Osteocyte (in vitro differentiated cells): ENCODE measurements around the gene CDK5. TPM values are rescaled to one million over a fixed set of nuclear protein-coding genes. Genes with fewer than 3 reads are reported as not detected.

Experiments
- DNase-seq: peaks from one replicate; pipeline ENCODE4 v3.0.0; 2021; ENCODE audit warnings: mixed read lengths; ENCODE audit not compliant: unreplicated experiment; ENCODE audit errors: extremely low spot score
- H3K27ac Mint-ChIP-seq: one replicate; pipeline ENCODE4 v1.8.0; 2021; ENCODE audit warnings: mild to moderate bottlenecking, mixed read lengths; ENCODE audit not compliant: unreplicated experiment
- H3K27me3 Mint-ChIP-seq: one replicate; pipeline ENCODE4 v1.8.0; 2021; ENCODE audit warnings: mixed read lengths; ENCODE audit not compliant: unreplicated experiment
- H3K36me3 Mint-ChIP-seq: one replicate; pipeline ENCODE4 v1.8.0; 2021; ENCODE audit warnings: mixed read lengths; ENCODE audit not compliant: unreplicated experiment
- H3K4me1 Mint-ChIP-seq: one replicate; pipeline ENCODE4 v1.8.0; 2021; ENCODE audit warnings: mixed read lengths; ENCODE audit not compliant: unreplicated experiment
- H3K4me3 Mint-ChIP-seq: one replicate; pipeline ENCODE4 v1.8.0; 2021; ENCODE audit warnings: mild to moderate bottlenecking, moderate library complexity, mixed read lengths; ENCODE audit not compliant: unreplicated experiment
- H3K9me3 Mint-ChIP-seq: one replicate; pipeline ENCODE4 v1.8.0; 2021; ENCODE audit warnings: mixed read lengths; ENCODE audit not compliant: unreplicated experiment
- CTCF ChIP-seq: fragments of 200-600 bp; sonication (generic); IDR thresholded peaks from 2 replicates; pipeline ENCODE4 v1.5.0; 2021; ENCODE audit warnings: antibody characterized with exemption, mild to moderate bottlenecking, moderate library complexity
- total RNA-seq: library from RNA; stranded (reverse); gene quantifications from 2 replicates; pipeline ENCODE4 v1.2.1, GENCODE V29; 2021

The CDK5 gene
- total RNA-seq, 1 donor from 2014 or later, result 18.8 TPM

- peaks cover 18% of the 10 kb centered on the region for H3K4me1 Mint-ChIP-seq
Observed at GRCh38 chr7:151038951-151039849, 18.5 kb downstream of the CDK5 start.

GRCh38 chr7:151035902-151036301, 21.8 kb downstream of the CDK5 start:
- no peak for TF ChIP-seq CTCF
- Mint-ChIP-seq H3K27me3 (no peaks in the 10 kb centered on the region), H3K36me3 (no peaks in the 10 kb centered on the region), H3K9me3 (no peaks in the 10 kb centered on the region), H3K4me3 (no peak overlapping the region), H3K4me1 (peaks cover 18% of the 10 kb centered on the region), H3K27ac (no peak overlapping the region)
- DNase-seq, result no peak

More at GRCh38 chr7:151038951-151039849, 18.5 kb downstream of the CDK5 start:
- peak overlapping the region; percentile 33 for H3K4me3 Mint-ChIP-seq
- H3K27me3 Mint-ChIP-seq, result no peaks in the 10 kb centered on the region
- no peaks in the 10 kb centered on the region for H3K9me3 Mint-ChIP-seq
- no peak for TF ChIP-seq CTCF
- H3K27ac Mint-ChIP-seq, result peak overlapping the region; percentile 93
- DNase-seq, result peak; percentile 92
- H3K36me3 Mint-ChIP-seq, result peaks cover 1% of the 10 kb centered on the region

- DNase-seq, result no peak
- Mint-ChIP-seq H3K4me3 (no peak overlapping the region), H3K9me3 (no peaks in the 10 kb centered on the region), H3K27me3 (no peaks in the 10 kb centered on the region), H3K36me3 (no peaks in the 10 kb centered on the region), H3K27ac (no peak overlapping the region), H3K4me1 (peaks cover 18% of the 10 kb centered on the region)
- TF ChIP-seq CTCF, result no peak
Observed at GRCh38 chr7:151035026-151035717, 22.5 kb downstream of the CDK5 start.

GRCh38 chr7:151034312-151035025, 23.2 kb downstream of the CDK5 start:
- Mint-ChIP-seq H3K27me3 (no peaks in the 10 kb centered on the region), H3K4me3 (no peak overlapping the region), H3K27ac (no peak overlapping the region), H3K36me3 (no peaks in the 10 kb centered on the region), H3K9me3 (no peaks in the 10 kb centered on the region), H3K4me1 (peaks cover 15% of the 10 kb centered on the region)
- TF ChIP-seq CTCF, result no peak
- no peak for DNase-seq
